ELR (cell line): ENCODE measurements around the gene PLCB4.

ENCODE experiments used
- DNase-seq: peaks from one replicate; pipeline ENCODE4 v3.0.0-alpha.2; 2015; ENCODE audit warnings: low read depth

Gene PLCB4

GRCh38 chr20:9402546-9402945, 333.7 kb downstream of the PLCB4 start:
- no peak for DNase-seq

DNA sequence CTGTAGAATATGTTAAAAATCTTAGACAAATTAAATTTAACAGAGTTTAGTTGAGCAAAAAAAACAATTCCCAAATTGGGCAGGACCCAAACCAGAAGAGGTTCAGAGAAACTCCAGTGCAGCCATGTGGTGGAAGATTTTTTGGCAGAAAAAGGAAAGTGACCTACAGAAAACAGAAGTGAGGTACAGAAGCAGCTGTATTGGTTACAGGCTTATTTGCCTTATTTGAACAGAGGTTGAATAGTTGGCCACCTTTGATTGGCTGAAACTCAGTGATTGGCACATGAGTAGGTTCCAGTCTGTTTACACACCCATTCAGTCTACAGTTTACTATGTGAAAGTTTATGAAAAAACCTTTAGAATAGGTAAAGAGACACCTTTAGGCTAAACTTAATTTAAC, 334.6 kb downstream of the PLCB4 start:
- no peak for DNase-seq

- peak; percentile 69 for DNase-seq
Measured at GRCh38 chr20:9407805-9408421, 339.0 kb downstream of the PLCB4 start.

GRCh38 chr20:9408422-9409300, 339.8 kb downstream of the PLCB4 start:
- DNase-seq, result peak; percentile 58

DNA sequence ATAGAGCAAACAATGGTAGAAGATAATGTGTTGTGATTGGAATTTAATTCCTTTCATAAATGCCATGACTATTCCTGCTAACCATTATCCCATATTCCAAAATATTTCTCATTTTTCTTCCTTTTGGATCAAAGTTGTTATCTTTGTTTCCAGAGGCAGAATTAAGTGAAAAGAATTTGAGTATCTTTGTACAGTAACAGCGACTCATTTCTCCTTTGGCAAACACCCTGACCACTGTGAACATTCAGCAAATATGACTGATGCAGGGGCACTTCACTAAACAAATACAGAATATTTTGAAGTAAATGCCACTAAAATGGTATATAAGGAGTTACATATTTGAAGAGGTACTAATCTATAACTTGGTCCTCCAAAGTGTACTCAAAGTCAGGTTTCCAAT, 340.5 kb downstream of the PLCB4 start:
- peak; percentile 62 for DNase-seq

GRCh38 chr20:9409981-9410380, 341.1 kb downstream of the PLCB4 start:
- peak; percentile 88 for DNase-seq

- DNase-seq, result no peak
Measured at GRCh38 chr20:9411833-9412232, 342.9 kb downstream of the PLCB4 start.

- no peak for DNase-seq
Measured at GRCh38 chr20:9412309-9412708, 343.4 kb downstream of the PLCB4 start.

- DNase-seq, result no peak
Measured at GRCh38 chr20:9413001-9413400, 344.1 kb downstream of the PLCB4 start.

- no peak for DNase-seq
Measured at GRCh38 chr20:9415426-9415825, 346.5 kb downstream of the PLCB4 start.

DNA sequence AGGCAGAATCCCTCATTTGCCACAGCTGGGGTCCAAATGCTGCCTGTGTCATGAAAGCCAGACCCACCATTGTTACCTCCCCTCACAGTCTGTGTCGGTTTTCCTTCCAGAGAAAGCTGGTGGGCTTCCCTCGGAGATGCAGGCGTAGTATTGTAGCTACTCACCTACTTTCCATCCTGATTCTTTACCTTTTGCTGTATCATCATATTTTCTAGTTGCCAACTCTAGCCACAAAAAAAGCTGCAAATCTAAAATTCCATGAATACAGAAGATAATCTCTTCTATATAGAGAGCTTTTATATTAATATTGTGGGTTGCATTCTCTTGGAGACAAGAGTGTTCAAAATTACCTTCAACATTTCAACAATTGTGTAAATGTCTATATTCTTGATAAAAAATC, 347.5 kb downstream of the PLCB4 start:
- no peak for DNase-seq

GRCh38 chr20:9417665-9418064, 348.8 kb downstream of the PLCB4 start:
- DNase-seq, result peak; percentile 90

GRCh38 chr20:9422321-9423057, 353.6 kb downstream of the PLCB4 start:
- DNase-seq, result no peak

- no peak for DNase-seq
Measured at GRCh38 chr20:9424551-9424950, 355.7 kb downstream of the PLCB4 start.

- no peak for DNase-seq
Measured at GRCh38 chr20:9427430-9428291, 358.8 kb downstream of the PLCB4 start.

GRCh38 chr20:9428292-9428607, 359.4 kb downstream of the PLCB4 start:
- no peak for DNase-seq

DNA sequence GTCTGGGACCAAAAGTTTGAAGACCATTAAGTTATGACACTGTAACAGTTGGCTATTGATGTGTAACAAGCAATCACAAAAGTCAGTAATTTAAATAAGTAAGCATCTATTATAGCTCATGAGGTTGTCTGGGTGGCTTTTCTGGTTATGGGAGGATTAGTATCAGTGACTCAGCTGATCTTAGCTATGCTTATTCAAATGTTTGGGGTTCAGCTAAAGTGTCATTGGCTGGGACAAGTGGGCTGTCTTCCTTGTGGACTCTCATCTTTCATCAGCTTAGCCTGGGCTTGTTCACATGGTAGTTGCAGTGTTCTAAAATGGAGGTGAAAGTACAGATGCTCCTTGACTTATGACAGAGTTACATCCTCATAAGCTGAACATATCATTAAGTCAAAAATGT, 370.9 kb downstream of the PLCB4 start:
- DNase-seq, result peak; percentile 1

DNA sequence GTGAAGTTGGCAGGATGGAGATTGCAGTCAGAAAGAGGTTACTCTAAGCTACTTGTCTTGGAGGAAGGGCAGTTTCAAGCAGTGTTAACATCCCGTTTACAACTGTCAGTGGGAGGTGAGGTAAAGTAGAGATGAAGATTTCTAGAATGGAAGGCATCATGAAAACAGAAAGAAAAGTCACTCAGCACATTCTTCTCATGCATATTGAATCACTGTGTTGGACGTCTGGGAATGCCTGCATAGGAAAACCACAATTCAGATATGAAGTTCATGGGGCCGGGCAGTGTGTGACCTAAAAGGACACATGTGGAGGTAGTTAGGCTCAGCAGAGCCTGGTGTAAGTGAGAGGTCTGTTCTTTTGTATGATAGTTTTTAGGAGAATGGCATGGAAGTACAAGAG, 372.0 kb downstream of the PLCB4 start:
- no peak for DNase-seq

DNA sequence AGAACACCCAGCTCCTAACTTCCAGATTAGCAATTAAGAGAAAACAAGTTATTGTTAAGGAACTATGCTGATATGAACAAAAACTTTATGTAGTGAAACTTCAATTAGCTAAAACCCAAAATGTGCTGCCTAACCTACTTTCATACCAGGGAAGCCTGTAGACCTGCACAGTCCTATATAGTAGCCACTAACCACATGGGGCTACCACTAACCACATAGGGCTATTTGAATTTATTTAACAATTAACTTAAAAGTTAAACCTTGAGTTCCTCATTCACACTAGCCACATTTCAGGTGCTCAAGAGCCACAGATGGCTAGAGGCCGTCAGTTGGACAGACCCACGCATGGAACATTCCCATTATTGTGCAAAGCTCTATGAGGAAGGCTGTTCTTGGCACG, 373.1 kb downstream of the PLCB4 start:
- no peak for DNase-seq

- DNase-seq, result peak; percentile 6
Measured at GRCh38 chr20:9442858-9443257, 374.0 kb downstream of the PLCB4 start.

DNA sequence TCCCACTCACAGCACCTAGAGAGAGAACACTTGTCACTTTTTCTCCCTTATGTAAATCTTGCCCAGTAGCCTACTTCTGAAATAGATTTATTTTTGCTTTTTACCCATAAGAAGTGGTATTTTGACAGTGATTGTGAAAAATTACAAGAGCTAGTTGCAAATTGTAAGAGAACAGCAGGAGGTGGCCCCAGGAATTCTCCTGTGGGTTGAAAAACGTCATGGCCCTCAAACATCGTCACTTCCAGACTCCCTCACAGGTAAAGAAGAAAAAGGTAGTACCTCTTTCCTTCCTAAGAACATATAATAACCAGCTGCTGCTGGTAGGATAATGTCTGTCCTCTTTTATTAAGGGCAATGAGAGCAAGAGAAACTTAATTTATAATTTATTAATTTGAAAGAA, 376.0 kb downstream of the PLCB4 start:
- no peak for DNase-seq

DNA sequence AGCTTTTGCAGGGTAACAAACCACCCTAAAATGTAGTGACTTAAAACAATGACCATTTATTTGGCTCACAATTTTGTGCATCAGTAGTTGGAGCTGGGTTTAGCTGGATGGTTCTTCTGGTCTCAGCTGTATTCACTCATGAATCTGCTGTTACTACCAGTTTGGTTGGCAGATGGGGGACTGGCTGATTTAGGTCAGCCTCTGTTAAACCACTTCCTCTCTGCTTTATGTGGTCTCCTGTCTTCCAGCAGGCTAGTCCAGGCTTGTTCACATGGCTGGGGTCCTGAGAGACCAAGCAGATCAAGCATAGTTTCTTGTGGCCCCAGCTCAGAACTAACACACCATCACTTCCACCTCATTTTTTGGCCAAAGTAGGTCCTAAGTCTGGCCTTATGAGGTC, 378.3 kb downstream of the PLCB4 start:
- no peak for DNase-seq
